Breast epithelium (tissue), 4 donors: ENCODE measurements around the gene PRSS57. TPM values are rescaled to one million over a fixed set of nuclear protein-coding genes. Genes with fewer than 3 reads are reported as not detected.

ENCODE experiments used
- DNase-seq, 2 donors: peaks; one replicate each; pipeline ENCODE4 v3.0.0-alpha.2; 2019; ENCODE audit warnings: low spot score in 2 of 2
- H3K27ac ChIP-seq, 2 donors: fragments of 200-600 bp; sonication (generic) in 1 of 2; one replicate each; pipeline ENCODE4 v1.5.1; 2016 to 2019; ENCODE audit warnings: mild to moderate bottlenecking in 1 of 2
- H3K27me3 ChIP-seq, 2 donors: fragments of 200-600 bp; sonication (generic) in 1 of 2; one replicate each; pipeline versions ENCODE4 v1.5.1 to v1.6.0; 2017 to 2019; ENCODE audit warnings: control low read depth in 1 of 2, mild to moderate bottlenecking in 1 of 2
- H3K36me3 ChIP-seq: fragments of 200-600 bp; one replicate; pipeline ENCODE4 v1.5.1; 2019
- H3K4me1 ChIP-seq, 2 donors: fragments of 200-600 bp; sonication (generic); one replicate each; pipeline ENCODE4 v1.5.1; 2016 to 2019; ENCODE audit warnings: control low read depth in 1 of 2
- H3K4me3 ChIP-seq, 3 donors: fragments of 200-600 bp; sonication (generic); 1 replicate in 2 of 3; 2 replicates in 1 of 3; pipeline ENCODE4 v1.5.1; 2016 to 2019; ENCODE audit warnings: mild to moderate bottlenecking in 3 of 3, moderate library complexity in 2 of 3
- H3K9me3 ChIP-seq, 2 donors: fragments of 200-600 bp; sonication (generic) in 1 of 2; one replicate each; pipeline ENCODE4 v1.5.1; 2016 to 2019; ENCODE audit warnings: control low read depth in 1 of 2
- POLR2A ChIP-seq: fragments of 450-650 bp; IDR thresholded peaks from one replicate; pipeline ENCODE4 v1.6.1; 2016; ENCODE audit warnings: antibody characterized with exemption, mild to moderate bottlenecking, moderate library complexity
- POLR2AphosphoS5 ChIP-seq, 3 donors: sonication (generic); formaldehyde crosslinking; IDR thresholded peaks; one replicate each; pipeline ENCODE4 v1.6.1; 2017; ENCODE audit warnings: antibody characterized with exemption in 3 of 3
- intact Hi-C: fragments of 100-400 bp; cut with DNase I; formaldehyde crosslinking; loops from one replicate; pipeline ENCODE4 v1.15.1; 2023; ENCODE audit warnings: low total_unique reads
- total RNA-seq, 3 donors: library from RNA; depleted of rRNA; stranded (reverse); fragments of >200 nt; gene quantifications; one replicate each; pipeline ENCODE4 v1.1.0, GENCODE V29; 2016
- TF ChIP-seq, protein P1 (sequence below), 3 donors: fragments of 450-650 bp; IDR thresholded peaks; one replicate each; pipeline ENCODE4 v1.5.1; 2016 to 2017; ENCODE audit warnings: antibody characterized with exemption in 3 of 3, mild to moderate bottlenecking in 3 of 3, moderate library complexity in 3 of 3

The PRSS57 gene
- total RNA-seq, 3 donors from 2014 or later = not detected

- Histone ChIP-seq H3K9me3 (no peaks in the 10 kb centered on the region), H3K27ac (peak within 1 kb of the TSS; percentile 20 to 54)
- peak; percentile 91 to 97 for DNase-seq
Observed at GRCh38 chr19:639253-640160, 55.7 kb downstream of the PRSS57 start, which contains the start of gene FGF22. Gene FGF22, plus strand, starts transcription at chr19:639879. Its CDS starts 47 bp downstream, at chr19:639926.

DNA sequence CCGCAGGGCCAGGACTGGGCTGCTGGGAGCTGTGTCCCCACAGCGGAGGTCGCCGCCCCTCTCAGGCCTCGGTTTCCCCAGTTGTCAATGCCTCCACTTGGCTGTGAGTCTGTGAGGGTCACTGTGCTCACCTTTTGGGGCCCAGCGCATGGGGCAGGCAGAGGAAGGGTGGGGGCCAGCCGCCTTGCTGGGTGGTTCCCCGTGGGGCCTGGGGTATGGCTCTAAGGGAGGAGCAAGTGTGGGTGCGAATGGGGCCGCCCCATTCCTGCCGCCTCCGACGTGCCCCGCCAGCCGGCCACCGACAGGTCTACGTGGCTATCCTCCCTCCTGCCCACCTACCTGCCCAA, 56.4 kb downstream of the PRSS57 start:
- Histone ChIP-seq H3K27ac (peak overlapping the region in 1 of 2 donors; percentile 29), H3K4me3 (peak overlapping the region; percentile 36 to 64 (median 58)), H3K27me3 (no peaks in the 10 kb centered on the region), H3K9me3 (no peaks in the 10 kb centered on the region), H3K36me3 (no peaks in the 10 kb centered on the region), H3K4me1 (peaks cover 4 to 7% of the 10 kb centered on the region in 2 donors)
- TF ChIP-seq POLR2A (no peak), POLR2AphosphoS5 (IDR thresholded peaks at IDR 0.05) (no peak)
- TF ChIP-seq, protein P1, sequence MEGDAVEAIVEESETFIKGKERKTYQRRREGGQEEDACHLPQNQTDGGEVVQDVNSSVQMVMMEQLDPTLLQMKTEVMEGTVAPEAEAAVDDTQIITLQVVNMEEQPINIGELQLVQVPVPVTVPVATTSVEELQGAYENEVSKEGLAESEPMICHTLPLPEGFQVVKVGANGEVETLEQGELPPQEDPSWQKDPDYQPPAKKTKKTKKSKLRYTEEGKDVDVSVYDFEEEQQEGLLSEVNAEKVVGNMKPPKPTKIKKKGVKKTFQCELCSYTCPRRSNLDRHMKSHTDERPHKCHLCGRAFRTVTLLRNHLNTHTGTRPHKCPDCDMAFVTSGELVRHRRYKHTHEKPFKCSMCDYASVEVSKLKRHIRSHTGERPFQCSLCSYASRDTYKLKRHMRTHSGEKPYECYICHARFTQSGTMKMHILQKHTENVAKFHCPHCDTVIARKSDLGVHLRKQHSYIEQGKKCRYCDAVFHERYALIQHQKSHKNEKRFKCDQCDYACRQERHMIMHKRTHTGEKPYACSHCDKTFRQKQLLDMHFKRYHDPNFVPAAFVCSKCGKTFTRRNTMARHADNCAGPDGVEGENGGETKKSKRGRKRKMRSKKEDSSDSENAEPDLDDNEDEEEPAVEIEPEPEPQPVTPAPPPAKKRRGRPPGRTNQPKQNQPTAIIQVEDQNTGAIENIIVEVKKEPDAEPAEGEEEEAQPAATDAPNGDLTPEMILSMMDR (IDR thresholded peaks at IDR 0.05) = no peak
- no peak for DNase-seq
- intact Hi-C loops = no loop called here

More at GRCh38 chr19:639253-640160, 55.7 kb downstream of the PRSS57 start, which contains the start of gene FGF22:
- intact Hi-C loops = no loop called here
- Histone ChIP-seq H3K4me1 (peaks cover 0 to 7% of the 10 kb centered on the region in 2 donors), H3K27me3 (no peaks in the 10 kb centered on the region), H3K36me3 (no peaks in the 10 kb centered on the region), H3K4me3 (peak within 1 kb of the TSS; percentile 36 to 64 (median 58))
- TF ChIP-seq POLR2A (no peak), POLR2AphosphoS5 (IDR thresholded peaks at IDR 0.05) (peak in 1 of 3 donors; percentile 51)

Other genes starting within 250 kb of the PRSS57 start
- 10 to 100 TPM in 2 of 3 donors, 1 to 10 TPM in 1; 8.3 to 40.6 (median 21.8) TPM for gene SHC2, start 234.4 kb downstream of the PRSS57 start, total RNA-seq
- under 1 TPM in 1 of 3 donors, not detected in 2; 0.66 TPM for gene MADCAM1, start 199.0 kb downstream of the PRSS57 start, total RNA-seq
- 10 to 100 TPM; 77.7 to 98.9 (median 77.7) TPM for gene TPGS1, start 188.0 kb downstream of the PRSS57 start, total RNA-seq
- 10 to 100 TPM; 44.6 to 69.5 (median 49.3) TPM for gene CDC34, start 163.7 kb downstream of the PRSS57 start, total RNA-seq
- 1 to 10 TPM in 1 of 3 donors, under 1 TPM in 1, not detected in 1; 0.33 to 1.1 TPM for gene GZMM, start 151.4 kb downstream of the PRSS57 start, total RNA-seq
- 100 to 1,000 TPM; 270 to 515 (median 282) TPM for gene BSG, start 122.9 kb downstream of the PRSS57 start, total RNA-seq
- under 1 TPM in 2 of 3 donors, not detected in 1; under 0.01 to 0.44 TPM for gene HCN2, start 105.6 kb downstream of the PRSS57 start, total RNA-seq
- gene POLRMT, start 61.9 kb downstream of the PRSS57 start, total RNA-seq = 10 to 100 TPM; 21.9 to 34.7 (median 28.2) TPM
- under 1 TPM in 2 of 3 donors, not detected in 1; 0.33 to 0.48 TPM for gene FGF22, start 55.6 kb downstream of the PRSS57 start, total RNA-seq
- 10 to 100 TPM; 41.1 to 46.5 (median 46.2) TPM for gene RNF126, start 32.2 kb downstream of the PRSS57 start, total RNA-seq
- gene FSTL3, start 19.1 kb downstream of the PRSS57 start, total RNA-seq = 100 to 1,000 TPM in 2 of 3 donors, 10 to 100 TPM in 1; 37.8 to 198 (median 111) TPM
- 10 to 100 TPM; 16.1 to 61.0 (median 35.1) TPM for gene PALM, start 13.5 kb upstream of the PRSS57 start, total RNA-seq
- gene MISP, start 55.7 kb upstream of the PRSS57 start, total RNA-seq = 1 to 10 TPM in 2 of 3 donors, under 1 TPM in 1; 0.16 to 3.6 (median 2.5) TPM
- gene PTBP1, start 102.0 kb upstream of the PRSS57 start, total RNA-seq = 100 to 1,000 TPM in 2 of 3 donors, 10 to 100 TPM in 1; 92.0 to 147 (median 131) TPM
- gene PLPPR3, start 126.5 kb upstream of the PRSS57 start, total RNA-seq = 1 to 10 TPM in 2 of 3 donors, not detected in 1; 6.9 to 9.1 TPM
- under 1 TPM in 1 of 3 donors, not detected in 2; 0.29 TPM for gene AZU1, start 132.4 kb upstream of the PRSS57 start, total RNA-seq
- gene PRTN3, start 145.5 kb upstream of the PRSS57 start, total RNA-seq = 1 to 10 TPM in 1 of 3 donors, under 1 TPM in 1, not detected in 1; 0.44 to 1.1 TPM
- gene ELANE, start 156.9 kb upstream of the PRSS57 start, total RNA-seq = 1 to 10 TPM in 2 of 3 donors, under 1 TPM in 1; 0.98 to 5.0 (median 1.0) TPM
- gene CFD, start 164.2 kb upstream of the PRSS57 start, total RNA-seq = 1,000 to 10,000 TPM in 1 of 3 donors, 100 to 1,000 TPM in 2; 345 to 6,770 (median 797) TPM
- 10 to 100 TPM; 14.9 to 33.1 (median 32.8) TPM for gene MED16, start 197.7 kb upstream of the PRSS57 start, total RNA-seq
- gene RNU6-9, start 198.0 kb upstream of the PRSS57 start, total RNA-seq = not detected
- gene R3HDM4, start 217.8 kb upstream of the PRSS57 start, total RNA-seq = 10 to 100 TPM; 31.8 to 41.6 (median 41.0) TPM
- gene KISS1R, start 221.9 kb upstream of the PRSS57 start, total RNA-seq = under 1 TPM in 2 of 3 donors, not detected in 1; 0.15 to 0.33 TPM
- gene ARID3A, start 230.6 kb upstream of the PRSS57 start, total RNA-seq = 10 to 100 TPM in 1 of 3 donors, 1 to 10 TPM in 2; 3.5 to 11.1 (median 4.8) TPM